Chondrocyte (in vitro differentiated cells): ENCODE results near the gene TMPRSS7. TPM values are rescaled to one million over a fixed set of nuclear protein-coding genes. Genes with fewer than 3 reads are reported as not detected.

Source experiments
- DNase-seq: peaks from one replicate; pipeline ENCODE4 v3.0.0; 2021; ENCODE audit warnings: mixed read lengths, low spot score
- H3K27ac Mint-ChIP-seq: one replicate; pipeline ENCODE4 v1.8.0; 2021; ENCODE audit warnings: mild to moderate bottlenecking, moderate library complexity, mixed read lengths; ENCODE audit not compliant: unreplicated experiment
- H3K27me3 Mint-ChIP-seq: 2 replicates; pipeline ENCODE4 v1.8.0; 2021; ENCODE audit warnings: low read depth, mixed read lengths
- H3K36me3 Mint-ChIP-seq: 2 replicates; pipeline ENCODE4 v1.8.0; 2021; ENCODE audit warnings: low read depth, mixed read lengths
- H3K4me1 Mint-ChIP-seq: 2 replicates; pipeline ENCODE4 v1.8.0; 2021; ENCODE audit warnings: low read depth, mild to moderate bottlenecking, mixed read lengths
- H3K4me3 Mint-ChIP-seq: one replicate; pipeline ENCODE4 v1.8.0; 2021; ENCODE audit warnings: mild to moderate bottlenecking, moderate library complexity, mixed read lengths; ENCODE audit not compliant: unreplicated experiment
- H3K9me3 Mint-ChIP-seq: 2 replicates; pipeline ENCODE4 v1.8.0; 2021; ENCODE audit warnings: low read depth, mixed read lengths
- total RNA-seq: library from RNA; stranded (reverse); gene quantifications from 3 replicates; pipeline ENCODE4 v1.2.1, GENCODE V29; 2021
- TF ChIP-seq, protein P1 (sequence below): fragments of 200-600 bp; sonication (generic); IDR thresholded peaks from 2 replicates; pipeline ENCODE4 v1.5.0; 2021; ENCODE audit warnings: antibody characterized with exemption, mild to moderate bottlenecking, moderate library complexity

TMPRSS7 gene
- total RNA-seq, 1 donor from 2014 or later = not detected

DNA sequence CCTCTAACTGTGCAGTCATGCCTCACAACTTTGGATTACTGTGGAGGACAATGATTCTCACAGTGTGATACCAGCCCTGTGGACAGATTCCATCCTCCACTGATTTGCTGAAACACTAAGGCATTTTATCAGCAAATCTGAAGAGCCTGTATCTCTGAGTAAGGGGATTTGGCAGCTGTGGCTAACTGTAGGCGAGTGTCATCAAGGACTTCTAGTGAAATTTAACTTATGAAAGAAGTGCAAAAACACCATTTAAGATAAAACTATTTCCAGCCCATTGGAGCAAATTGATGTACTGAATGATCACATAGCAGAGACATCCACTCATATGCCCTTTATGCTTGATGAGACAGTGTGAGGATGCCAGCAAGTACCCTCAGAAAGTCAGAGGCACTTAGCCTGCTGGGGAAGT is 13.9 kb upstream of the TMPRSS7 start:
- no peak overlapping the region for H3K27ac Mint-ChIP-seq
- no peaks in the 10 kb centered on the region for H3K27me3 Mint-ChIP-seq
- DNase-seq = no peak
- H3K4me3 Mint-ChIP-seq = no peak overlapping the region
- H3K36me3 Mint-ChIP-seq = no peaks in the 10 kb centered on the region
- TF ChIP-seq, protein P1, sequence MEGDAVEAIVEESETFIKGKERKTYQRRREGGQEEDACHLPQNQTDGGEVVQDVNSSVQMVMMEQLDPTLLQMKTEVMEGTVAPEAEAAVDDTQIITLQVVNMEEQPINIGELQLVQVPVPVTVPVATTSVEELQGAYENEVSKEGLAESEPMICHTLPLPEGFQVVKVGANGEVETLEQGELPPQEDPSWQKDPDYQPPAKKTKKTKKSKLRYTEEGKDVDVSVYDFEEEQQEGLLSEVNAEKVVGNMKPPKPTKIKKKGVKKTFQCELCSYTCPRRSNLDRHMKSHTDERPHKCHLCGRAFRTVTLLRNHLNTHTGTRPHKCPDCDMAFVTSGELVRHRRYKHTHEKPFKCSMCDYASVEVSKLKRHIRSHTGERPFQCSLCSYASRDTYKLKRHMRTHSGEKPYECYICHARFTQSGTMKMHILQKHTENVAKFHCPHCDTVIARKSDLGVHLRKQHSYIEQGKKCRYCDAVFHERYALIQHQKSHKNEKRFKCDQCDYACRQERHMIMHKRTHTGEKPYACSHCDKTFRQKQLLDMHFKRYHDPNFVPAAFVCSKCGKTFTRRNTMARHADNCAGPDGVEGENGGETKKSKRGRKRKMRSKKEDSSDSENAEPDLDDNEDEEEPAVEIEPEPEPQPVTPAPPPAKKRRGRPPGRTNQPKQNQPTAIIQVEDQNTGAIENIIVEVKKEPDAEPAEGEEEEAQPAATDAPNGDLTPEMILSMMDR = no peak
- peaks cover 7% of the 10 kb centered on the region for H3K9me3 Mint-ChIP-seq
- H3K4me1 Mint-ChIP-seq = no peaks in the 10 kb centered on the region

DNA sequence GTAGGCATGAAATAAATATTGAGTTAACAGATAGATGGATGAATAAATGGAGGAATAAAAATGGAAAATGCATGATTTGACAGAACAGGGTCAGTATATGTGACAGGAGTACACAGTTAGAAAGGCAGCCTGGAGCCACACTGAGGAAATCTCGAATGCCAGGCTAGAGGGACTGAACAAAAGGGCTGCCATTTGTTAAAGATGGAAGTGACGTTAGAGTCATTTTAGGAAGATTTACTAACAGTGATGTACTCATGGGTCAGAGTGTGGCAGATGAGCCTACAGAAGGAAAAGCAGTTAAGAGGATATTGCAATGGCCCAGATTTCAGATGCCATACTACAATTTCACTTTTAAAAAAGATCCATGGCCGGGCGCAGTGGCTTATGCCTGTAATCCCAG is 7.4 kb upstream of the TMPRSS7 start:
- H3K36me3 Mint-ChIP-seq = no peaks in the 10 kb centered on the region
- H3K27ac Mint-ChIP-seq = no peak overlapping the region
- H3K4me1 Mint-ChIP-seq = no peaks in the 10 kb centered on the region

DNA sequence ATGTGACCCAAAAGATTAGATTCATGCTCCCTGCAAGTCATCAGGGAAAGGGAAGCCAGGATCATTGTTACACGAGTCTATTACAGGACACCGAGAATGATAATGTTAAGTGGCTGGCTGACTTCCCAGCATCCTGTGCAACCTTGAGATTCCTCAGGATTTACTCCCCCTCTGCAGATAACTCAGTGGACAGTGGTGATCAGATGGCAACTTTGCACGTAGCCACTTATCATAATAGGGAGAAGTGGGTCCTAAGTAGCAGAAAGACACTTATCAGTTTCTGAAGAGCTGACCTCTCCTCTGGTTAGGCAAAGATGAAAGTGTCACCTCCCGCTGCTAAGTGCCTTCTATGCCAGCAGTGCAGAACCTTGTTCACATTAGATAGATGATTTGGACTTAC is 6.7 kb upstream of the TMPRSS7 start:
- Mint-ChIP-seq H3K4me3 (no peak overlapping the region), H3K36me3 (no peaks in the 10 kb centered on the region), H3K9me3 (no peaks in the 10 kb centered on the region), H3K27me3 (no peaks in the 10 kb centered on the region), H3K27ac (no peak overlapping the region), H3K4me1 (no peaks in the 10 kb centered on the region)
- DNase-seq = no peak
- TF ChIP-seq, protein P1 = no peak

More for the DNA sequence above, 7.4 kb upstream of the TMPRSS7 start:
- DNase-seq = no peak
- H3K4me3 Mint-ChIP-seq = no peak overlapping the region
- H3K27me3 Mint-ChIP-seq = no peaks in the 10 kb centered on the region
- TF ChIP-seq, protein P1 = no peak
- H3K9me3 Mint-ChIP-seq = peaks cover under 1% of the 10 kb centered on the region

DNA sequence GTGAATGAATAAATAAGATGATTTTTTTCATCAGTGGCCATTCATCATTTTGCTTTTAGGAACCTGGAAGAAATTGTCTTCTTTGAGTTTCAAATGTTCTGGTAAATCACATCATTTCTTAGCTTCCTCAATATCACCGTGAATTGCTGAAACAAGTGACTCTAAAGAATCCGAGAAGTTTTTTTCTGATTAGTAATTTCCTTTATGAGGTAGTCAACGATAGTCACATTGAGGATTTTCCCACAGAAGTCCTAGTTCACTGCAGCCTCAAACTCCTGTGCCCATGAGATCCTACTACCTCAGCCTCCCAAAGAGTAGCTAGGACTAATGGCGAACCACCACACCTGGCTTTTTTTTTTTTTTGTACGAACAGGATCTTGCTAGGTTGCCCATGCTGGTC is 3.6 kb upstream of the TMPRSS7 start:
- TF ChIP-seq, protein P1 = no peak
- no peak overlapping the region for H3K4me3 Mint-ChIP-seq
- no peaks in the 10 kb centered on the region for H3K27me3 Mint-ChIP-seq
- no peaks in the 10 kb centered on the region for H3K36me3 Mint-ChIP-seq
- DNase-seq = no peak
- no peaks in the 10 kb centered on the region for H3K4me1 Mint-ChIP-seq
- no peak overlapping the region for H3K27ac Mint-ChIP-seq
- no peaks in the 10 kb centered on the region for H3K9me3 Mint-ChIP-seq

DNA sequence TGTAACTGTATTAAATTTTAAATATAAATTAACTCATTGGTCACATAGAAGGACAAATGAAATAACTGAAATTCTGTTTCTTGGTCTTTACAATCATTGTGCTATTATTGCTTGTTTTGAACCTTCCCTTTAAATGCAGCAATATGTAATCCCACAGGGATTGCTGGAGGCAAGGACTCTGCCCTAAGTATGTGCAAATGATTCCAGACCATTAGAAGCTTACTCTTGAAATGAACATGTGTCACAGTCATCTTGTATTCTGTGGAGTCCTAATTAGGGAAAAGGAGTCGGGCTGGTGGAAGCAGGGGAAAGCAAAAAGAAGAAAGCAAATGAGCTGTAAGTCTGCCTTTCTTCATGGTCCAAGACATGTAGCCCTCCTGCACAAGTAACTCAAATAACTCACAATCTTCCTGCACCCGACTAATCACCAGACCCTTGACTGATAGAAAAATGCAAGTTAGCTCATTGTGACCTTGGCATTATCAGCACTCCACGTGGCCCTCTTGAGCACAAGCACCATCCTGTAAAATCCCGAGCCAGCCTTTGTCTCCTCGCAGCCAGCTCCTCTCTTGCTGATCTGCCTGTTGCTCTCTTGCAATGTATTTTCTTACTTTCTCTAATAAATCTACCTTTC is 2.3 kb upstream of the TMPRSS7 start:
- no peak overlapping the region for H3K4me3 Mint-ChIP-seq
- TF ChIP-seq, protein P1 = no peak
- H3K9me3 Mint-ChIP-seq = no peaks in the 10 kb centered on the region
- H3K27ac Mint-ChIP-seq = no peak overlapping the region
- DNase-seq = no peak
- no peaks in the 10 kb centered on the region for H3K36me3 Mint-ChIP-seq
- no peaks in the 10 kb centered on the region for H3K4me1 Mint-ChIP-seq
- no peaks in the 10 kb centered on the region for H3K27me3 Mint-ChIP-seq
